Activated naive CD4-positive, alpha-beta T cell treated with anti-CD3 and anti-CD28 coated beads for 36 hours (primary cell): Measurements from ENCODE around the gene RFFL. TPM values are rescaled to one million over a fixed set of nuclear protein-coding genes. Genes with fewer than 3 reads are reported as not detected.
"Not testable (repeated sequence)": the region's sequence is repeated elsewhere in the genome, so short reads cannot be mapped to it uniquely, and the experiment has no call there.

Experiments used
- CTCF ChIA-PET: fragments of 350-600 bp; sonication (Branson Sonifier 250); formaldehyde crosslinking; loops from one replicate; lab custom pipeline; 2021; ENCODE audit warnings: antibody characterized with exemption; lab: Charles Lee
- DNase-seq: peaks from one replicate; pipeline ENCODE4 v3.0.0-alpha.2; 2020
- H3K27ac Mint-ChIP-seq: one replicate; pipeline ENCODE4 v1.8.0; 2021; ENCODE audit warnings: mild to moderate bottlenecking, mixed read lengths
- H3K27me3 Mint-ChIP-seq: one replicate; pipeline ENCODE4 v1.8.0; 2021; ENCODE audit warnings: low read depth, mixed read lengths
- H3K36me3 Mint-ChIP-seq: one replicate; pipeline ENCODE4 v1.8.0; 2021; ENCODE audit warnings: low read depth, mixed read lengths
- H3K4me1 Mint-ChIP-seq: one replicate; pipeline ENCODE4 v1.8.0; 2021; ENCODE audit warnings: low read depth, mixed read lengths
- H3K4me3 Mint-ChIP-seq: one replicate; pipeline ENCODE4 v1.8.0; 2021; ENCODE audit warnings: mild to moderate bottlenecking, moderate library complexity, mixed read lengths
- H3K9me3 Mint-ChIP-seq: one replicate; pipeline ENCODE4 v1.8.0; 2021; ENCODE audit warnings: mixed read lengths
- intact Hi-C: fragments of 100-400 bp; cut with micrococcal nuclease; formaldehyde crosslinking; loops from one replicate; pipeline ENCODE4 v1.15.1; 2023
- total RNA-seq, 2 experiments: library from RNA; stranded (reverse); gene quantifications; one replicate each; pipeline ENCODE4 v1.2.3, GENCODE V29; 2021

RFFL gene
- total RNA-seq, 2 experiments from 2014 or later, result 17.8 to 18.2 TPM

DNA sequence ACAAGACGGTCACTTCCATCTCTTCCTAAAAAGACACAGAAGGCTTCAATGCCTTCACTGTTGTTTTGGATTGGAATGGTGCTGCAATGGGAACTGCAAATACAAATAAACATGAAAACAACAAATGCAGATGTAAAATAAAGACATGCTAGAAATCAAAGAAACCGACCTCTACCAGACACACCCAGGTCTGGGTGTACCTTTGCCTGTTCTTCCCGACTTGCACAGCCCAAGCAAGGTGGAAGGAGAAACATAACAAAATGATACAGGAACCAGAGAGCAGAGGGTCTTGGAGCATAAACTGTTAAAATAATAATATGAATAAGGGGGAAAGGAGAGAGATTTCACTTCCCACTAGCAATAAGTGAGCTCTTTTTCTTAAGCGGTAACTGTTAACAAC is 17.3 kb downstream of the RFFL start:
- Mint-ChIP-seq H3K27me3 (no peaks in the 10 kb centered on the region), H3K4me3 (peak overlapping the region; percentile 77), H3K27ac (peak overlapping the region; percentile 94), H3K36me3 (peaks cover 1% of the 10 kb centered on the region), H3K9me3 (no peaks in the 10 kb centered on the region), H3K4me1 (peaks cover 67% of the 10 kb centered on the region)
- CTCF ChIA-PET, result interaction anchor here (1.0 to 2.1 kb wide), 4 partner anchors 17 to 43 kb away, joined by 3 to 16 read pairs (median 8); partner anchors contain the start of gene RFFL
- no peak for DNase-seq
- intact Hi-C loops, result loop anchor here (1.0 to 2.0 kb wide), 7 partner anchors 17 to 199 kb away; partner anchors contain the start of genes LIG3 and RFFL

DNA sequence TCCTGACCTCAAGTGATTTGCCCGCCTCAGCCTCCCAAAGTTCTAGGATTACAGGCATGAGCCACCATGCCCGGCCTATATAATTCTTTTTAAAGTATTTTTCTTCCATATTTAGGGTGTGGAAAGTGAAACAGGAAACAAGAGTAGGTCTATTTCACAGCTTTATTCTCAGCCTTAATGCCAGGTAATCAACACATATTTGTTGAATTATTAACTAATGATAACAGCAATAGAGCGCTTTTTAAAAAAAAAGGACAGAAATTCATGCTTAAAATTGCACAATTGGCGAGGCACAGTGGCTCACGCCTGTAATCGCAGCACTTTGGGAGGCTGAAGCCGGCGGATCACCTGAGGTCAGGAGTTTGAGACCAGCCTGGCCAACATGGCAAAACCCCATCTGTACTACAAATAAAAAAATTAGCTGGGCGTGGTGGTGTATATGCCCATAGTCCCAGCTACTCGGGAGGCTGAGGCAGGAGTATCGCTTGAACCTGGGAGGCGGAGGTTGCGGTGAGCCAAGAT is 18.0 kb downstream of the RFFL start:
- peak overlapping the region; percentile 94 for H3K27ac Mint-ChIP-seq
- H3K4me1 Mint-ChIP-seq, result peaks cover 64% of the 10 kb centered on the region
- intact Hi-C loops, H3K27me3 Mint-ChIP-seq, DNase-seq, H3K9me3 Mint-ChIP-seq, H3K36me3 Mint-ChIP-seq: not testable (repeated sequence)
- CTCF ChIA-PET, result interaction anchor here (1.2 to 1.9 kb wide), 2 partner anchors 23 to 44 kb away, joined by 3 to 5 read pairs; no protein-coding TSS in a partner anchor
- peak overlapping the region; percentile 77 for H3K4me3 Mint-ChIP-seq

DNA sequence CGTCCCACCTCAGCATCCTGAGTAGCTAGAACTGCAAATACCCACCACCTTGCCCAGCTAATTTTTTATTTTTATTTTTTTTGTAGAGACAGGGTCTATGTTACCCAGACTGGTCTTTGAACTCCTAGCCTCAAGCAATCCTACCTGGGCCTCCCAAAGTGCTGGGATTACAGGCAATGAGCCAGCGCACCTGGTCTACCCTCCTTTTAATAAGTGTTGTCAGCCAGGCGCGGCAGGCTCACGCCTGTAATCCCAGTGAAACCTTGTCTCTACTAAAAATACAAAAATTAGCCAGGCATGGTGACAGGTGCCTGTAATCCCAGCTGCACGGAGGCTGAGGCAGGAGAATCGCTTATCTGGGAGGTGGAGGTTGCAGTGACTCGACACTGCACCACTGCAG is 19.3 kb downstream of the RFFL start:
- DNase-seq, result no peak
- CTCF ChIA-PET, result interaction anchor here (0.9 to 1.9 kb wide), 3 partner anchors 21 to 45 kb away, joined by 3 to 5 read pairs (median 3); no protein-coding TSS in a partner anchor
- H3K27me3 Mint-ChIP-seq, result no peaks in the 10 kb centered on the region
- no peak overlapping the region for H3K27ac Mint-ChIP-seq
- H3K9me3 Mint-ChIP-seq, result no peaks in the 10 kb centered on the region
- H3K4me3 Mint-ChIP-seq, result no peak overlapping the region
- no peaks in the 10 kb centered on the region for H3K36me3 Mint-ChIP-seq
- intact Hi-C loops, result no loop called here
- H3K4me1 Mint-ChIP-seq, result peaks cover 53% of the 10 kb centered on the region

DNA sequence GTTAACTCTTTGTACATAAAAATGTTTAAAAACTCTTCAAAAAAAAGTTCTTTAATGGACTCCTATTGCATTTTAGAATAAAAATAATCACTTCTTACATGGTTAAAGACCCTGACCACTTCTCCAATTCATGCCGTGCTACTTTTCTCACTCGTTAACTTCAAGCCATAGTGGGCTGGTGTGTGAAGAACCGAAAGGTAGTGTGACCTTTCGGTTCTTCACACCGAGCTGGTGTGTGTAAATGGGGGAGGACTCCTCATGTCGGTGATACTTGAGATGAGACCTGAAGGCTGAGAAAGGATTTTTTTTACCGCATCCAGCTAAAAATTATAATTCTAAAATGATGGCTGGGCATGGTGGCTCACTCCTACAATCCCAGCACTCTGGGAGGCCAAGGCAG is 22.1 kb downstream of the RFFL start:
- Mint-ChIP-seq H3K27me3 (no peaks in the 10 kb centered on the region), H3K4me1 (peaks cover 42% of the 10 kb centered on the region)

DNA sequence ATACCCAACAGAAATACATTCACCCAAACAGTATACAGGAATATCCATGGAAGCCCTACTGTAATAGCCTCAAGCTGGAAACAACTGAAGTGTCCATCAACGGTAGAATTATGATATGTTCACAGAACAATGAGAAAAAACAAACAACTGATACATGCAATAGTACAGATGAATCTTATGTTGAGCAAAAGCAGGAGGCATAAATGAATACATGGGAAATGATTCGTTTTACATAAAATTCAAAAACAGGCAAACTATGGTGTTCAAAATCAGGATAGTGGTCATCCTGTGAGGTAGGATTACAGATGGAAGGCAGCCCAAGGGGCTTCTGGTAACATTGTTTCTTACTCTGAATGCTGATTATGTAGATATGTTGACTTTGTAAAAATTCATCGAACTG is 25.1 kb downstream of the RFFL start:
- intact Hi-C loops, result no loop called here
- peaks cover 17% of the 10 kb centered on the region for H3K4me1 Mint-ChIP-seq
- CTCF ChIA-PET, result interaction anchor here (1.3 kb wide), 1 partner anchor 81 kb away, joined by 3 read pairs; no protein-coding TSS in a partner anchor
- no peak overlapping the region for H3K27ac Mint-ChIP-seq
- H3K4me3 Mint-ChIP-seq, result no peak overlapping the region
- no peak for DNase-seq
- H3K9me3 Mint-ChIP-seq, result no peaks in the 10 kb centered on the region
- H3K27me3 Mint-ChIP-seq, result no peaks in the 10 kb centered on the region
- no peaks in the 10 kb centered on the region for H3K36me3 Mint-ChIP-seq

More for the DNA sequence above, 22.1 kb downstream of the RFFL start:
- no peaks in the 10 kb centered on the region for H3K9me3 Mint-ChIP-seq
- DNase-seq, result no peak
- H3K4me3 Mint-ChIP-seq, result no peak overlapping the region
- H3K36me3 Mint-ChIP-seq, result no peaks in the 10 kb centered on the region
- no peak overlapping the region for H3K27ac Mint-ChIP-seq
- intact Hi-C loops, result no loop called here
- CTCF ChIA-PET, result interaction anchor here (0.9 to 2.5 kb wide), 3 partner anchors 16 to 48 kb away, joined by 3 to 10 read pairs (median 3); no protein-coding TSS in a partner anchor

DNA sequence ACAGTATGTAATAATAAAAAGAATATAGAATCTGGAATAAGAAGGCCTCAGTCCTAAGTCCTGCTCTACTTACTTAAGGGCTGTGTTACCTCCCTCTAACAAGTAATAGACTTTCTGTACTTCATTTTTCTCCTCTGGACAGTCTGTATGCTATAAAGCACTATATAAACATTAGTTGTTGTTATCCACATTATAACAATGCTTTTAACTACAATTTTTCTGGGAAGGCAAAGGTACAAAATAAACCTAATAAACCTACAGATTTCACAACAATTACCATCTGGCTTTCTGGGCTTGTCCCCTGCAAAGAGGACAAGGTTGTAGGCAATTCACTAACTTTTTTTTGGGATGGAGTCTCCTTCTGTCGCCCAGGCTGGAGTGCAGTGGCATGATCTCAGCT is 32.7 kb downstream of the RFFL start:
- intact Hi-C loops, result no loop called here
- no peak overlapping the region for H3K4me3 Mint-ChIP-seq
- peaks cover 22% of the 10 kb centered on the region for H3K4me1 Mint-ChIP-seq
- H3K36me3 Mint-ChIP-seq, result peaks cover 2% of the 10 kb centered on the region
- H3K9me3 Mint-ChIP-seq, result no peaks in the 10 kb centered on the region
- H3K27ac Mint-ChIP-seq, result no peak overlapping the region
- CTCF ChIA-PET, result no interaction called here
- no peaks in the 10 kb centered on the region for H3K27me3 Mint-ChIP-seq
- no peak for DNase-seq

DNA sequence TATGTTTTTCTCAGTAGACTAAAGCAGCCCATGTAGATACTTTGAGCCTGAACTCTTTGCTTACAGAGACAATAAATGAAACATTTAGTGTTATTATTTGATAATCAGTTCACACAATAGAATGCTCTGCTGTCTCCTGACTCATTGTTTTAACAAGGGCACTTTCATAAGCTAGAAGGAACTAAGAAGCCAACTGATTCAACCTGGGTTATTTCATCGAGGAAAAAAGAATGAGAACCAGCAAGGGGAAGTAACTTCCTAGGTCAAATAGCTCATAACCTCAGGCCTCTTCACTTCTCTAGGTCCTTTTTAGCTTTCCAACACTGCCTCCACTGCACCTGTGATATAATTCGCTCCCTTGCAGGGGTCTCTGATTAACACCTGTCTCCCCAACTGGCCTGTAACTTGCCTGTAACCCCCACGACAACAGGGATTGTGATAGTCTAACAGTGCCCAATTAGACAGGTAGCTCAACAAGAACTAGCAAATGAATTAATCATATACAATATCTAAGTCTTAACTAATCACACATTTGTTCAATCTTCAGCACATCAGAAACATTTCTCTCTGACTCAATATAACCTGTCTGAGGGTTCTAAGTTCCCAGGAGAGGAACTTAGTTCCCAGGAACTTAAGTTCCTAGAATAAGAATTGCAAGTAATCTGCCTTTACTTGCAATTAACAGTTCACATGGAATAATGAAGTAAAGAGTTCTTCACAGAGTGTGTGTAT is 34.8 kb downstream of the RFFL start:
- no peak for DNase-seq
- Mint-ChIP-seq H3K9me3 (no peaks in the 10 kb centered on the region), H3K27me3 (no peaks in the 10 kb centered on the region), H3K4me3 (no peak overlapping the region), H3K4me1 (peaks cover 23% of the 10 kb centered on the region), H3K27ac (no peak overlapping the region), H3K36me3 (peaks cover 2% of the 10 kb centered on the region)
- CTCF ChIA-PET, result interaction anchor here (0.8 to 1.0 kb wide), 2 partner anchors 35 to 61 kb away, joined by 3 to 5 read pairs; partner anchors contain the start of gene RFFL
- intact Hi-C loops, result no loop called here

DNA sequence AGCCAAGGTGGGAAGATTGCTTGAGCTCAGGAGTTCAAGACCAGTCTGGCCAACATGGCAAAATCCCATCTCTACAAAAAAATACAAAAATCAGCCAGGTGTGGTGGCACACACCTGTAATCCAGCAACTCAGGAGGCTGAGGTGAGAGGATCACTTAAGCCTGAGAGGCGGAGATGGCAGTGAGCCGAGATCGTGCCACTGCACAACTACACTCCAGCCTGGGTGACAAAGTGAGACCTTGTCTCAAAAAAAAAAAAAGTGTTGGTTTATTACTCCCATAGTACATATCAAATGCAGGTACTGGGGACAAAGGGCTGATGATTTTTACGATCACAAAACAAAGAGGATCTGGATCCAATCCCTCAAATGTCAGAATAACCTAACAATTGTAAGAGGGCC is 35.4 kb downstream of the RFFL start:
- DNase-seq, H3K4me3 Mint-ChIP-seq, H3K9me3 Mint-ChIP-seq, H3K36me3 Mint-ChIP-seq, H3K27ac Mint-ChIP-seq, H3K27me3 Mint-ChIP-seq, intact Hi-C loops: not testable (repeated sequence)
- H3K4me1 Mint-ChIP-seq, result peaks cover 27% of the 10 kb centered on the region
- CTCF ChIA-PET, result interaction anchor here (1.0 kb wide), 1 partner anchor 62 kb away, joined by 3 read pairs; no protein-coding TSS in a partner anchor

DNA sequence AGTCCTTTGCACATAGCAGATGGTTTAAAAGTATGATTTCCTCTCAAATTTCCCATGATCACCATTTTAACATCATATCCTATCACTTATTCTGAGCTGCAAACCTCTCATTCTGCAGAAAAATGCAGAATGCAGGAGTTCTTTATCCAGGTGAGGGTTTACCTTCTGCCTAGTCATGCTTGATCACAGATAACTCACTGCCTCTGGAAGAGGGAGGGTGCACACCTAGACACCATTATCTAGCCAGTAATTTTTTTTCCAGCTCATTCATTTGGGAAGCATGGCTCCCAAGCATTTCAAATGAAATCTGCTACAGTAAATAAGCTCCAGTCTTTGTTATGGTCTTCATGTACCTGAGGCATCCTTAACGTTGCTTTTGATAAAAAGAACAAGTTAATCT is 38.0 kb downstream of the RFFL start:
- Mint-ChIP-seq H3K4me1 (peaks cover 42% of the 10 kb centered on the region), H3K9me3 (no peaks in the 10 kb centered on the region), H3K4me3 (no peak overlapping the region), H3K27me3 (no peaks in the 10 kb centered on the region), H3K27ac (no peak overlapping the region), H3K36me3 (peaks cover 2% of the 10 kb centered on the region)
- intact Hi-C loops, result no loop called here
- DNase-seq, result no peak
- CTCF ChIA-PET, result interaction anchor here (0.9 to 1.2 kb wide), 2 partner anchors 15 to 38 kb away, joined by 3 to 4 read pairs; partner anchors contain the start of gene RFFL

DNA sequence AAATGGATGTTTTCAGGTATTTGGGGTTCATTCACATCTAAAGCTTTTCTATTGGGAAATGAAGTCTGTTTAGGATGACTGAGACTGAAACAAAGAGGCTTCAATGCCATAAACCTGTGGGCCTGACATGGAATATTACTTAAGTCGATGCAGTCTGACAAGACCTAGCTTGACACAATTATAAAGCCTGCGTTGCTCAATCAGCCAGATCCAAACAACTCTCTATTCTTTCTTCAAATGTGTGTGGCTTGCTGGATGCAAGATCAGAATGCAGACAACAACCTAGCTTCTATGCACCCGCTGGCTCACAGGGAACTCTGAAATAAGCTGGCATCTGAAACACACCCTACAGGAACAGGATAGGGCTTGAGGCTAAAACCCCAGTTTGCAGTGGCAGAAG is 40.0 kb downstream of the RFFL start:
- CTCF ChIA-PET, result interaction anchor here (0.7 to 2.4 kb wide), 10 partner anchors 9 to 97 kb away, joined by 3 to 10 read pairs (median 4); partner anchors contain the start of genes RAD51D and RFFL

DNA sequence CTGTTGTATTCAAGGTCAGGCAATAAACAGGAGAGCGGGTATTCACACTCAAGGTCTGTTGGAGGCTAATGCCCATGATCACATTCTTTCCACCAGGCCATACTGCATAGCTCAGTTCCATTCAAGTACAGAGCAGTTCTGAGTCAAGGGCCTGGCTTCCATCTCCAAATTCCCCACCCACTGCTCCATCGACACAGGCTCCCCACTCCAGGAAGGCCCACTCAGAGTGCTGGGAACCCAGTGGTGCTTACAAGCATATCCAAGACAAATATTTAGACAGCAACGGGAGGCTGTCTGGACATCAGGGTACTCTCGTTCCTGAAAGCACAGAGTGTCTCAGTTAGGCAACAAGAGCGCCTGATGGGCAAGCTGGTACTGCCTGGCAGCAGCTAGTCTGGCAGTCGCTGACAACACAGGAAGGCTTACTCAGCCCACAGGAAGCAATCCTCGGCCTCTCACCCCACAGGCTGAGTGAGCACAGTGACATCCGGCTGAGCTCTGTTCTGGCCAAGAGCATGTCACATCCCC is 40.9 kb downstream of the RFFL start:
- CTCF ChIA-PET, result interaction anchor here (0.7 to 2.4 kb wide), 15 partner anchors 8 to 105 kb away, joined by 3 to 15 read pairs (median 5); partner anchors contain the start of genes RAD51D and RFFL
- Mint-ChIP-seq H3K4me1 (peaks cover 35% of the 10 kb centered on the region), H3K27me3 (no peaks in the 10 kb centered on the region), H3K4me3 (peak overlapping the region; percentile 81), H3K36me3 (peaks cover 2% of the 10 kb centered on the region), H3K27ac (peak overlapping the region; percentile 98), H3K9me3 (no peaks in the 10 kb centered on the region)
- intact Hi-C loops, result loop anchor here (1.0 to 5.0 kb wide), 5 partner anchors 24 to 220 kb away; partner anchors contain the start of genes RFFL and SLFN5
- peak; percentile 91 for DNase-seq

More for the DNA sequence above, 40.0 kb downstream of the RFFL start:
- Mint-ChIP-seq H3K4me1 (peaks cover 37% of the 10 kb centered on the region), H3K27me3 (no peaks in the 10 kb centered on the region), H3K4me3 (no peak overlapping the region), H3K27ac (peak overlapping the region; percentile 98), H3K36me3 (peaks cover 2% of the 10 kb centered on the region), H3K9me3 (no peaks in the 10 kb centered on the region)
- DNase-seq, result no peak
- intact Hi-C loops, result loop anchor here (1.0 to 5.0 kb wide), 3 partner anchors 23 to 219 kb away; partner anchors contain the start of gene SLFN5
